Upper lobe of right lung (tissue), 1 donor: ENCODE results near the gene SLC2A13. TPM values are rescaled to one million over a fixed set of nuclear protein-coding genes. Genes with fewer than 3 reads are reported as not detected.

Experiments used
- ATAC-seq: fragments of 200-7000 bp; cut with Tn5 transposase; one replicate; pipeline ENCODE4 v1.9.1; 2020; ENCODE audit warnings: mild to moderate bottlenecking, moderate library complexity
- DNase-seq: peaks from one replicate; pipeline ENCODE4 v3.0.0-alpha.2; 2020
- H3K27ac ChIP-seq: fragments of 200-600 bp; one replicate; pipeline ENCODE4 v1.8.0; 2022
- H3K27me3 ChIP-seq: fragments of 200-600 bp; one replicate; pipeline ENCODE4 v1.8.0; 2022; ENCODE audit warnings: mild to moderate bottlenecking
- H3K36me3 ChIP-seq: fragments of 200-600 bp; one replicate; pipeline ENCODE4 v1.8.0; 2022
- H3K4me1 ChIP-seq: fragments of 200-600 bp; one replicate; pipeline ENCODE4 v1.8.0; 2022
- H3K4me3 ChIP-seq: fragments of 200-600 bp; one replicate; pipeline ENCODE4 v1.8.0; 2022; ENCODE audit warnings: mild to moderate bottlenecking
- H3K9me3 ChIP-seq: fragments of 200-600 bp; one replicate; pipeline ENCODE4 v1.8.0; 2022
- CTCF ChIP-seq: fragments of 200-600 bp; IDR thresholded peaks from one replicate; pipeline ENCODE4 v1.8.0; 2022; ENCODE audit warnings: antibody characterized with exemption
- intact Hi-C: fragments of 100-400 bp; cut with DNase I; formaldehyde crosslinking; loops from one replicate; pipeline ENCODE4 v1.11.0; 2022
- total RNA-seq: library from RNA; stranded (reverse); fragmentation: NEBNext Ultra II Directional; extraction: Animal tissue kit (Norgen Biotek cat#: 25700); gene quantifications from one replicate; pipeline ENCODE4 v1.2.1, GENCODE V29; 2021
- donor health status: DM: no; HTN: yes; CAD: no; lungs with severe emphysema.

Gene SLC2A13
- total RNA-seq, 1 donor from 2014 or later: 11.3 TPM

DNA sequence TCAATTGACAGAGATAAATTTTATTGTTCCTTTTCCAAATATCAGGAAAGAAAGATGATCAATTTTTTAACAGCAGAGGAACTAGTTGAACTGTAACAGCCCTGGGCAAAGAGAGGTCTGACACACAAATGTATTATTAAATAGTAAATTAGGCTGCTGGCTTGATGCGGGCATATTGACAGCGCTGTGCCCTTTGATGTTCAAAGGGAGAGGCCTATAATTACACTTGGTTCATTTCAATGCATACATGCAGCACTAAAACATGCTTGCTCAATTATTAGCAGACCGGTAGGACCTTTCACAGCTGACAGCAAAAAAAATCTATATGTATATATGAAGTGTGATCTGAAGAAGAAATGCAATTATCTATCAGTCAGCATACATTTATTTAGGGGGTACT lies 219.8 kb downstream of the SLC2A13 start:
- Histone ChIP-seq H3K4me3 (no peak overlapping the region), H3K9me3 (no peaks in the 10 kb centered on the region), H3K27ac (no peak overlapping the region), H3K27me3 (no peaks in the 10 kb centered on the region), H3K36me3 (no peaks in the 10 kb centered on the region), H3K4me1 (no peaks in the 10 kb centered on the region)
- DNase-seq: no peak
- ATAC-seq: no peak
- TF ChIP-seq CTCF: no peak
- intact Hi-C loops: no loop called here

DNA sequence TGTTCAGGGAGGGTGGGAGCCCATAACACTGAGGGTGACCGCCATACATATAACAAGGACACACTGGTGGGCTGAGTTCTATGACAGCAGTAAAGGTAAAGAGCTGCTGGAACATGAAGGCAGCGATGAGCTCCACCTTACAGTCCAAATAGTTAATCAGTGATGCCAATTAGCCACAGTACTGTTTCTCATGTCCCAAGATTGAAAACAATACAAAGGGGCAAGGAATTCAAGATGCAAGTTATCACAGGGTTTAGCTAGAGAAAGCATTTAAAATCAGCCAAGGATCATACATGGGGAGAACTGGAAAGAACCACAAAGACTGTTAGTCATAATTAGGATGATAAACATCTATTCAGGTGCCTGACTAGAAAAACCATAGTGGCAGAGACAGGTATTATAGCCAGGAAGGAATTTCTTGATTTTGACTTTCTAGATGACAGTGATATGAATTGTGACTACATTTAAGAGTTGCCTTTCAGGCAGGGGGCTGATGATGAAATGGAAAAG lies 221.2 kb downstream of the SLC2A13 start:
- ATAC-seq: no peak
- Histone ChIP-seq H3K27me3 (no peaks in the 10 kb centered on the region), H3K4me3 (no peak overlapping the region), H3K27ac (no peak overlapping the region), H3K9me3 (no peaks in the 10 kb centered on the region), H3K4me1 (no peaks in the 10 kb centered on the region), H3K36me3 (no peaks in the 10 kb centered on the region)
- no peak for TF ChIP-seq CTCF
- no peak for DNase-seq
- intact Hi-C loops: no loop called here

GRCh38 chr12:39883411-39883810 lies 222.5 kb downstream of the SLC2A13 start:
- no peaks in the 10 kb centered on the region for H3K4me1 ChIP-seq

GRCh38 chr12:39878753-39879152 lies 227.1 kb downstream of the SLC2A13 start:
- H3K27ac ChIP-seq: no peak overlapping the region
- H3K4me1 ChIP-seq: no peaks in the 10 kb centered on the region
- no peaks in the 10 kb centered on the region for H3K27me3 ChIP-seq
- DNase-seq: no peak
- intact Hi-C loops: no loop called here
- H3K9me3 ChIP-seq: peaks cover 4% of the 10 kb centered on the region
- no peak overlapping the region for H3K4me3 ChIP-seq
- no peaks in the 10 kb centered on the region for H3K36me3 ChIP-seq
- peak; percentile 46 for ATAC-seq
- no peak for TF ChIP-seq CTCF

More at GRCh38 chr12:39883411-39883810, 222.5 kb downstream of the SLC2A13 start:
- no peak for TF ChIP-seq CTCF
- Histone ChIP-seq H3K4me3 (no peak overlapping the region), H3K36me3 (no peaks in the 10 kb centered on the region), H3K27me3 (no peaks in the 10 kb centered on the region), H3K27ac (no peak overlapping the region), H3K9me3 (peaks cover 4% of the 10 kb centered on the region)
- no peak for DNase-seq
- no peak for ATAC-seq
- intact Hi-C loops: no loop called here

- Histone ChIP-seq H3K4me1 (no peaks in the 10 kb centered on the region), H3K27me3 (no peaks in the 10 kb centered on the region), H3K36me3 (no peaks in the 10 kb centered on the region), H3K4me3 (no peak overlapping the region), H3K9me3 (peaks cover 4% of the 10 kb centered on the region), H3K27ac (no peak overlapping the region)
- ATAC-seq (no peak), DNase-seq (no peak)
- TF ChIP-seq CTCF: no peak
- intact Hi-C loops: no loop called here
Observed at GRCh38 chr12:39875721-39876120, 230.2 kb downstream of the SLC2A13 start.

- Histone ChIP-seq H3K36me3 (no peaks in the 10 kb centered on the region), H3K4me1 (no peaks in the 10 kb centered on the region), H3K4me3 (no peak overlapping the region), H3K27me3 (no peaks in the 10 kb centered on the region), H3K9me3 (peaks cover 4% of the 10 kb centered on the region), H3K27ac (no peak overlapping the region)
- DNase-seq (no peak), ATAC-seq (no peak)
- intact Hi-C loops: no loop called here
- TF ChIP-seq CTCF: no peak
Observed at GRCh38 chr12:39874785-39875184, 231.1 kb downstream of the SLC2A13 start.
